Measurements from ENCODE around the gene WFDC2.

Gene WFDC2

DNA sequence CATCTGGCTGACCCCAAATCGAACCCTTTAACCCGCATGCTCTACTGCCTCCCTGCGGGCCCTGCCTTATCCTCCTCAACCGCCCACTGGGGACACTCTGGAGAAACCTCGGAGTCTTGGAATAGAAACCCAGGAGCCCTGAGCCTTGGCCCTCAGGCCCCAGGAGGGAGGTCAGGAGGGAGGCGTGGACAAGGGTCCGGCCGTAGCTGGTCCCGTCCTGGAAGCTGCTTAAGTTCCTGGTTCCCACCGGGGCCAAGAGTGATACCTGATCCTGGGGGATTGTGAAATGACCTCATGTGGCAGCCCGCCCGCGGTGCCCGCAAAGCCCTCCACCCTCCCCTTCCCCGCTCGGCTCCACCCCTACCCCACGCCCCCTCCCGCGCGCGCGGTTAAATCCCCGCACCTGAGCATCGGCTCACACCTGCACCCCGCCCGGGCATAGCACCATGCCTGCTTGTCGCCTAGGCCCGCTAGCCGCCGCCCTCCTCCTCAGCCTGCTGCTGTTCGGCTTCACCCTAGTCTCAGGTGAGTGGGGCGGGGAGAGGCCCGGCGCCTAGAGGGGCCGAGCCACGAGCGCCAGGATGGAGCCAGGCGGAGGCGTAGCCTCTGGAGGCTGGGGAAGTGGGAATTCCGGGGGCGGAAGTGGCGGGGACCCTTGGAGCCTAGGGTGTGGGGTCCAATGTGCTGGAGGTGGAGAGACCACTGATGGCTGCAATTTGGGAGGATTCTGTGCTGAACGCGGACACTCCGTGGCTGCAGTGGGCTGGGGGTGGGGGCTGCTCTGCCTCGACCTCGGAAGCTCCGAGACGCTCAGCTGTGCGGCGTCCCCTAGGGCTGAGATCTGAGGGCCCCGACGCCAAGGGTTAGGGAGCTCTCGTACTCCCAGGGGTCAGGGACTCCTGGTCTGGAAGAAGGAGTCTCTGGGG, at the start of gene WFDC2:
WFDC2 (plus strand) TSS at position 418 of the 926 bp plus-strand sequence; CDS start at position 447, 29 bp downstream.
- no peak for DNase-seq (ENCODE audit: low read depth)

GRCh38 chr20:45420125-45420524, 49.4 kb upstream of the WFDC2 start:
- no peak for DNase-seq (ENCODE audit: low read depth)

GRCh38 chr20:45423700-45424099, 45.9 kb upstream of the WFDC2 start:
- no peak for DNase-seq (ENCODE audit: low read depth)

GRCh38 chr20:45425561-45425960, 44.0 kb upstream of the WFDC2 start:
- DNase-seq (ENCODE audit: low read depth): no peak

DNA sequence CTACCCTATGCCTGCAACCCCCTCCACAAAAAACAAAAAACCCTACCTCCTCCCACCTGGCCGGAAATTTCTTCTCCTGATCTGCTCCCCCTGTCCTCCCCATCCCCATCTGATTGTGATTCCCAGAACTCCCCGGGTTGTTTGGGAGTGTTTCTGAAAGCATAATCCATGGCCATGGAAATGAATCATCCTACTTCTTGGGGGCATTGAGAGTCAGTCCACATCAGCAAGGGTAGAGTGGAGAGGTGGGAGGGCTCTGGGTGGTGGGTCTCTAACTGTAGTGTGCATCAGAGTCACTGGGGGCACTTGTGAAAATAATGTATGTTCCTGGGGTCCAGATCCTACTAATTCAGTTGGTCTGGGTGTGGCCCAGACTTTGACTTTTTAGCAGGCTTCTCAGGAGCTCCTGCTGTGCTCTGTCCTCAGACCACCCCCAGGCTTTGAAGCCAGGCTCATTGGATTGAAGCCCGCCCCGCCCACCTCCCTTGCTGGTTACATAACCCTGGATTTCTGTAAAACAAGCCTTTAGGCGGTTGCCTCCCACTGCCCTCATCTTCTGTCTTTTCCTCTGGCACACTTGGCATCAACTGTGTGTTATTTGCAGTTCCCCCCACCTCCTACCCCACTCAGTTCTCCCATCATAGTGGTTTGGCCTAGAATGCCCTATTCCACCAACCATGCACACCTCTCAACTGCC, 43.1 kb upstream of the WFDC2 start:
- no peak for DNase-seq (ENCODE audit: low read depth)

DNA sequence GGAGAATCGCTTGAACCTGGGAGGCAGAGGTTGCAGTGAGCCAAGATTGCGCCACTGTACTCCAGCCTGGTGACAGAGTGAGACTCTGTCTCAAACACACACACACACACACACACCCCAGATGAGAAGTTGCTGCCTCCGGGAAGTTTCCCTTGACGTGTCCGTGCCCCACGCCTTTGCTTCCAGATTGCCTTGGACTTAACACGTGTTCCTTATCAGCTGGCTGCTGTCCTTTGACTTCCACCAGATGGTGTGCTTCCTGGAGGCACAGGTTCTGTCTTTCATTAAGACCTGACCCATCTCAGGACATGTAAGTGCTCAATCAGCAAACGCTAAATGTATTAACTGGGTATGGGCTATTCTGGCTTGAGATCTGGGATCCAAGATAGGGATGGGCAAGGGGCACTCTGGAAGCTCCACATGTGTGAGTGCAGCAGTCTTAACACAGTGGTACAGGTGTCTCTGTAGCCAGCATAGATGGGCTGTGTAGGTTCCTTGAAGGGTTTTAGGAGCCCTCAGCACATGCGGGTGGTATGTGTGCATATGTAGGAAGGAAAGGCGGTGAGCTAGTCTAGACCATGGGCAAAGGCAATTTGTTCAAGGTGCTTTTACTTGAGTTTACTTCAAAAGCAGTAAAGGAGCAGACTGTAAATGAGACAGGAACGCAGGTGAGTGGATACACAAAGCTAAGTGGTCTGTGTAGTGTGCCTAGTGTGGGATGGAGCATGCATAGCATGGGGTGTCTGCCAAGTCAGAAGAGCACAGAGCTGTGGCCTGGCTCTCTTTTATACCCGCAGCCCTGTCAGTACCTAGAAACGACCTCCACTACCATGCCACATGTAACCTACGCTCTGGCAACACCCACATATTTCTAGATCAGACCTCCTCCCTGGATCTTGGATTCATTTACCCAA, 42.1 kb upstream of the WFDC2 start:
- DNase-seq (ENCODE audit: low read depth): no peak

DNA sequence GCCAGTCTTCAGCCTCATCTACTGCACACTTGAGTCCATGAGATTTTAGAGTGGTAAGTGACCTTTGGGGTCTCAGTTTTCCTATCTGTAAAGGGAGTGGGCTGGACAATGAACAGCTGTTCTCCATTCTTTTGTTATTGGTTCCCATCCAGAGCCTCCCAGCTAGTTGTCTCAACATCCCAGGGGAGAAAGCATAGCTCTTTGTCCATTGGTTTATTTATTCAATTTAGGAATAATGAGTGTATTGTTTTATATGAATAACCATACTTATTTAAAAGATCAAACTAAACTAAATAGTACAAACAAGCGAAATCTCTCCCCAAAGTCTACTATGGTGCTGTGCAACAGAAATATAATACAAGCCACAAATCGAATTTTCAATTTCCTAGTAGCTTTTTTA, 39.9 kb upstream of the WFDC2 start:
- DNase-seq (ENCODE audit: low read depth): no peak

- DNase-seq (ENCODE audit: low read depth): no peak
Observed at GRCh38 chr20:45432294-45432693, 37.3 kb upstream of the WFDC2 start.

DNA sequence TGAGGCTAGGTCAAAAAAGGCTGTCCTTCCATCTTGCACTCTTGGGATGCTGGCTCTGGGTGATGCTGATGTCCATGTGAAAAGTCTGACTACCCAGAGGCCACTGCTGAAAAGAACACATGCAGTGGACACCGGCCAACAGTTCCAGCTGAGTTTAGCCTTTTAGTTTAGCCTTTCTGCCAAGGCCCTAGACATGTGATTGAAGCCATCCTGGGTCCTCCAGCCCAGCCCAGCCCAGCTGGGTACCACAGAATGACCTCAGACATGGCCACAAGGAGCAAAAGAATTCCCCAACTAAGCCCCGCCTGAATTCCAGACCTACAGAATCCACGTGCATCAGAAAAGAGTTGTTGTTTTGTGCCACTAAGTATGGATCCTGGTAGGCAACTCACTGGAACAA, 36.2 kb upstream of the WFDC2 start:
- peak; percentile 61 for DNase-seq (ENCODE audit: low read depth)

GRCh38 chr20:45433976-45434375, 35.6 kb upstream of the WFDC2 start:
- DNase-seq (ENCODE audit: low read depth): no peak

DNA sequence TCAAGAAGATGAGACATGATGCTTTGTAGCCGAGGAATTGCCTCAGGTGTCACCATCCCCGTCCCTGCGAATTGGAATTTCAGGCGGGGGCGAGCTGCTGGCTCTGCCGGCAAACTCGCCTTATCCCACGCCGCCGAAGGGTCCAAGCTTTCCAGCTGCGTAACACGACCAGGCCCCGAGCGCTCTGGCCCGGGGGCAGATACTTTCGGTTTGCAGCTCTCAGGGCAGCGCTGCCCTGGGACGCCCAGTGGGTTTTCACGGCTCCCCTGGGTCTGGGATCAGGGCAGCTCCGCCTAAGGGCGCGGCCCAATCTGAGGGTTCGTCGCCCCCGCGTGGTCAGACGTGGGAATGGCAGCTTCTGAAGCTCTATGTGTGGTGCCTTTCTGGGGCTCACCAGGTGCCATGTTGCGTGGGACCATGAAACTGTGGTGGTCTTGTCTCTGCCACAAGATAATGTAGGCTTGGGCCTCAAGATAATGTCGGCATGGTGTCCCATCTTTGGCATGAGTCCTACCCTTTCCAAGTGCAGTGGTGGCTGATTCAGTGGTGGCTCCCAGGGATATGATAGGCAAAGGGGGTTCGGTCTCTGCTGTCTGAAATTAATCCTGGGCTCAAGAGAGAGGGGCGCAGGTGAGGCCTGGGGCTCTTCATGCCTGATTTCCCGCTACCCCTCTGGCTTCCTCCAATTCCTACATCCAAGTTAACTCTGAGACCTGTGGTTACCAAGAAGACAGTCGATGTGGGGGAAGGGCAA, 32.6 kb upstream of the WFDC2 start:
- peak; percentile 87 for DNase-seq (ENCODE audit: low read depth)

GRCh38 chr20:45440424-45440823, 29.1 kb upstream of the WFDC2 start:
- DNase-seq (ENCODE audit: low read depth): no peak

DNA sequence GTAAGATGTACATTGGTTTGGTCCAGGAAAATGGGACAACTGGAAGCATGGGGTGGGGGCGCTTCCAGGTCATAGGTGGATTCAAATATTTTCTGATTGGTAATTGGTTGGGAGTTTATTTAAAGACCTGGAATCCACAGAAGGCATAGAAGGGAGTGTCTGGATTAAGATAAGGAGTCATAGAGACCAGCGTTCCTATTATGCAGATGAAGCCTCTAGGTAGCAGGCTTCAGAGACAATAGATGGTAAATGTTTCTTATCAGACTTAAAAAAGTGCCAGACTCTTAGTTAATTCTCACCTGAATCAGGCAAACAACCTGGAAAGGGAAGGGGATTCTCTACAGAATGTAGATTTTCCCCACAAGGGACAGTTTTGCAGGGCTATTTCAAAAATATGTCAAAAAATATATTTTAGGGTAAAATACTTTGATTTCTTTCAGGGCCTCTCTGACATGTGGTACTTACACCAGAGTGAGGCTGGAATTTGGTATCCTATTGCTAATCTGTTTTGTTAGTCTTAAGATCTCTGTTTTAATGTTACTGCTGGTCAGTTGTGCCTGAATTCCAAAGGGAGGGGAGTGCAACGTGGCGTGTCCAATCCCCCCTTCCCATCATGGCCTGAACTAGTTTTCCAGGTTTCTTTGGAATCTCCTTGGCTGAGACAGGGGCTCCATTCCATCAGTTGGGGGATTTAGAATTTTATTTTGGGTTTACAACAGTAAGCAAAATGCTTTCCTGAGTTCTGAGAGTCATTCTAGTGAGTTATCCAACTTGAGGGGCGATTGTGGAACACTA, 28.5 kb upstream of the WFDC2 start:
- DNase-seq (ENCODE audit: low read depth): no peak

- DNase-seq (ENCODE audit: low read depth): no peak
Observed at GRCh38 chr20:45441746-45442145, 27.8 kb upstream of the WFDC2 start.

DNA sequence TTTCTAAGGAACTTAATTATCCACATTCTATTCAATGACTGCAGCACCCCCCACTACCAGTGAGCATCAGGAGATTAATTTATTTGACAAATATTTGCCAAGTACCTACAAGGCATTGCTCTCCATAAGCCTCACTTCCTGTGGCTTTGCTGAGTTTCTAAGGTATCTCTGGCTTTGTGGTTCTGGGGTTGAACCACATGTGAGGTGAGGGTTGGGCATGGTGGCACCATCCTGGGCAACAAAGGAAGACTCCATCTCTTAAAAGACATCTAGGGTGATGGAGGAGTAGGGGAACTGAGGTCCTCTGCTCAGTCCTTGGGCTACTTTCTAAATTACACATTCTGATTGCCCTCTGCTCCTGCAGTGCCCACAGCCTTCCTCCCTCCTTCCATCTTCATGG, 25.5 kb upstream of the WFDC2 start:
- no peak for DNase-seq (ENCODE audit: low read depth)

GRCh38 chr20:45445805-45446562, 23.6 kb upstream of the WFDC2 start:
- peak; percentile 28 for DNase-seq (ENCODE audit: low read depth)

DNA sequence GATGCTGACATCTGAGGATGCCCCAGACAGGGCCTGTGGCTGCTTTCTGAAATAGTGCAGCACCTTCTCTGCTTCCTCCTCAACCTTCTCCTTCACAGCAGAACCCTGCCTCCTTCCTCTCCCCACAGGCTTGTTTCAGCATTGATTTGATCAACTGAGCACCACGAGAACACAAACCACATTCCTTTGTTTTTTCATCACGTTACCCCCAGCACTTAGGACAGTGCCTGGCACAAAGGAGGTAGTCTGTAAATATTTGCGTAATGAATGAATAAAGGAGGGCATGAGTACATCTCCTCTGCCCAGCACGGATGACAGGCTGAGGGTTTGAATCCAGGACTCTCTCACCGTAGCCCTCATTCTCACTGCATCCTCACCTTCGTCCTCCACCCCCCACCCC, 21.3 kb upstream of the WFDC2 start:
- DNase-seq (ENCODE audit: low read depth): no peak

DNA sequence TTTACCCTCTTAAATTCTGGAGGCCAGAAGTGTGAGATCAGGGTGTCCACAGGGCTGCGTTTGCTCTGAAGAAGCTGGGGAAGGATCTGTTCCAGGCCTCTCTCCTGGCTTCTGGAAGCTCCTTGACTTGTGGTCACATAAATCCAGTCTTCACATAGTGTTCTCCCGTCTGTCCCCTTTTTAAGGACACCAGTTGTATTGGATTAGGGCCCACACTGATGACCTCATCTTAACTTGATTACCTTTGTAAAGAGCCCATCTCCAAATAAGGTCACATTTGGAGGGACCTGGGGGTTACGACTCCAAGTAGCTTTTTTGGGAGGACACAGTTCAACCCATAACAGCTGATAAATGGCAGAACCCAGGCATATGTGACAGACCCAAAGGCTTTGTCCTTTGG, 20.0 kb upstream of the WFDC2 start:
- no peak for DNase-seq (ENCODE audit: low read depth)

GRCh38 chr20:45450097-45450818, 19.3 kb upstream of the WFDC2 start:
- peak; percentile 54 for DNase-seq (ENCODE audit: low read depth)

All from EH (cell line).